Heart left ventricle (tissue), 16 donors: ENCODE results near the gene FOLR2. TPM values are rescaled to one million over a fixed set of nuclear protein-coding genes. Genes with fewer than 3 reads are reported as not detected.

Source experiments
- ATAC-seq, 4 donors: fragments of 200-7000 bp; cut with Tn5 transposase; one replicate each; pipeline ENCODE4 v1.9.1; 2020 to 2022; ENCODE audit warnings: moderate library complexity in 4 of 4, mild to moderate bottlenecking in 3 of 4, moderate number of reproducible peaks in 1 of 4
- DNase-seq, 5 donors: peaks; one replicate each; pipeline ENCODE4 v3.0.0-alpha.2; 2020
- H3K27ac ChIP-seq, 12 donors: fragments of 200-600 bp; sonication (generic) in 4 of 12; one replicate each; pipeline versions ENCODE4 v1.5.0 to v1.8.0; 2016 to 2022; ENCODE audit warnings: mild to moderate bottlenecking in 2 of 12
- H3K27me3 ChIP-seq, 9 donors: fragments of 200-600 bp; sonication (generic) in 2 of 9; one replicate each; pipeline versions ENCODE4 v1.5.1 to v1.8.0; 2016 to 2022; ENCODE audit warnings: mild to moderate bottlenecking in 3 of 9
- H3K36me3 ChIP-seq, 9 donors: fragments of 200-600 bp; sonication (generic) in 2 of 9; one replicate each; pipeline versions ENCODE4 v1.5.0 to v1.8.0; 2018 to 2022; ENCODE audit warnings: mild to moderate bottlenecking in 2 of 9
- H3K4me1 ChIP-seq, 12 donors: fragments of 200-600 bp; sonication (generic) in 4 of 12; one replicate each; pipeline versions ENCODE4 v1.5.0 to v1.8.0; 2016 to 2022; ENCODE audit warnings: mild to moderate bottlenecking in 3 of 12
- H3K4me3 ChIP-seq, 12 donors: fragments of 200-600 bp; sonication (generic) in 4 of 12; one replicate each; pipeline versions ENCODE4 v1.5.0 to v1.8.0; 2017 to 2022; ENCODE audit warnings: mild to moderate bottlenecking in 9 of 12, moderate library complexity in 4 of 12
- H3K9me3 ChIP-seq, 12 donors: fragments of 200-600 bp; sonication (generic) in 4 of 12; one replicate each; pipeline versions ENCODE4 v1.5.0 to v1.8.0; 2016 to 2022; ENCODE audit warnings: mild to moderate bottlenecking in 1 of 12
- POLR2A ChIP-seq, 2 donors: fragments of 450-650 bp; IDR thresholded peaks; one replicate each; pipeline ENCODE4 v1.6.1; 2017; ENCODE audit warnings: antibody characterized with exemption in 2 of 2, mild to moderate bottlenecking in 2 of 2, moderate library complexity in 2 of 2
- WGBS, 4 donors: extraction: QIAGEN DNeasy Blood & Tissue Kit in 2 of 4; methylation state at CpG; one replicate each; pipeline versions ENCODE4 v1.1.5 to v1.1.7; 2013 to 2018; 5-methylcytosine and 5-hydroxymethylcytosine counted together
- intact Hi-C, 10 donors: fragments of 100-400 bp; cut with DNase I; formaldehyde crosslinking; loops; one replicate each; pipeline versions ENCODE4 v1.11.1 to v1.14.2; 2022
- polyA plus RNA-seq, 2 donors: library from polyadenylated mRNA; stranded (reverse); fragments of 200-250 nt; gene quantifications; one replicate each; pipeline ENCODE4 v1.2.3, GENCODE V29; 2013
- total RNA-seq, 9 donors: library from RNA; depleted of rRNA in 2 of 9; stranded (reverse); fragments of >200 nt in 2 of 9; fragmentation: NEBNext Ultra II Directional in 3 of 9; extraction: Animal tissue kit (Norgen Biotek cat#: 25700) in 3 of 9; gene quantifications; one replicate each; pipeline versions ENCODE4 v1.1.0 to v1.2.4, GENCODE V29; 2016 to 2023
- TF ChIP-seq, protein P1 (sequence below), 12 donors: fragments of 200-600 bp; sonication (generic) in 4 of 12; IDR thresholded peaks; one replicate each; pipeline versions ENCODE4 v1.5.0 to v1.8.0; 2018 to 2022; ENCODE audit warnings: antibody characterized with exemption in 12 of 12, mild to moderate bottlenecking in 5 of 12
- donor health status: ischemic (EF 13 %, LVEDD 7.1; RV severe dilation, severe dysfunction).
- donor health status: healthy with polysubstance abuse.
- donor health status: DM: no; HTN: yes; CAD: no.
- donor health status: DM: no; HTN: no; CAD: no.
- donor health status: ischemic (EF 25% LVEDD 6.9; RV normal size, moderate dysfunction).
- donor health status: ischemic (EF 25% LVEDD 5.7; RV mildly dilated, moderate dysfunction).
- donor health status: healthy.
- donor health status: DM: yes; HTN: yes; CAD: no.
- donor health status: ischemic (EF 35%, LVEDD 5.7; RV mildly dilated, moderate dysfunction).
- donor health status: nonischemic (EF 11% LVEDD 7.7; RV severe dilation, severe dysfunction).
- donor health status: DM: yes; HTN: yes; CAD: no.
- donor health status: PGD.
- donor health status: ischemic (EF 29% LVEDD 5.4; RV normal size, mild dysfunction).
- donor health status: nonischemic (EF 23%, LVEDD 6.1; RV moderate dilation, normal function).

The FOLR2 gene
- total and polyA plus RNA-seq, 11 donors, result 5.0 to 136 (median 14.6) TPM

DNA sequence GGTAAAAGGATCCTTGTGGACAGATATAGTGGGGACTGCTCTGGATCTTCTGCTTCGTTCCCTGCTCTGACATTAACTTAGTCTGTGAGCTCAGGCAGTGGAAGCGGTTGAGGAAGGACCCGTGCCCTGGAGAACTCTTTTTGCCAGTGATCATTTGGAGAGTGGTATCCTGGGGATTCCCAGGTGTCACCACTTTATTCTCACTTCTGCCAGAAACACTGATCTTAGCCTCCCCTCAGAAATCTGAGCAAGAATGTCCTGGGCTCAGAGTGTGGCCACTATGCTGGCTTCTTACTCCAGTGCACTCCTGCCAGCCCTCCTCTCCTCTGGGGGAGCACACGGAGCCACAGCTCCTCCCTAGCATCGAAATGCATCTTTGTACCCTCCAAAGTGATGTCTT, 35.0 kb downstream of the FOLR2 start:
- no peak for TF ChIP-seq POLR2A (IDR thresholded peaks at IDR 0.05)
- TF ChIP-seq, protein P1, sequence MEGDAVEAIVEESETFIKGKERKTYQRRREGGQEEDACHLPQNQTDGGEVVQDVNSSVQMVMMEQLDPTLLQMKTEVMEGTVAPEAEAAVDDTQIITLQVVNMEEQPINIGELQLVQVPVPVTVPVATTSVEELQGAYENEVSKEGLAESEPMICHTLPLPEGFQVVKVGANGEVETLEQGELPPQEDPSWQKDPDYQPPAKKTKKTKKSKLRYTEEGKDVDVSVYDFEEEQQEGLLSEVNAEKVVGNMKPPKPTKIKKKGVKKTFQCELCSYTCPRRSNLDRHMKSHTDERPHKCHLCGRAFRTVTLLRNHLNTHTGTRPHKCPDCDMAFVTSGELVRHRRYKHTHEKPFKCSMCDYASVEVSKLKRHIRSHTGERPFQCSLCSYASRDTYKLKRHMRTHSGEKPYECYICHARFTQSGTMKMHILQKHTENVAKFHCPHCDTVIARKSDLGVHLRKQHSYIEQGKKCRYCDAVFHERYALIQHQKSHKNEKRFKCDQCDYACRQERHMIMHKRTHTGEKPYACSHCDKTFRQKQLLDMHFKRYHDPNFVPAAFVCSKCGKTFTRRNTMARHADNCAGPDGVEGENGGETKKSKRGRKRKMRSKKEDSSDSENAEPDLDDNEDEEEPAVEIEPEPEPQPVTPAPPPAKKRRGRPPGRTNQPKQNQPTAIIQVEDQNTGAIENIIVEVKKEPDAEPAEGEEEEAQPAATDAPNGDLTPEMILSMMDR (IDR thresholded peaks at IDR 0.05), result no peak
- intact Hi-C loops, result no loop called here

GRCh38 chr11:72253392-72253791, 36.8 kb downstream of the FOLR2 start:
- 92 to 98% (median 95%) methylated on average over 3 of the region's 3 CpGs for WGBS, 4 donors
- Histone ChIP-seq H3K9me3 (no peaks in the 10 kb centered on the region), H3K36me3 (no peaks in the 10 kb centered on the region), H3K27me3 (peaks cover 0 to 50% (median 4%) of the 10 kb centered on the region in 9 donors), H3K4me1 (no peaks in the 10 kb centered on the region), H3K4me3 (no peak overlapping the region), H3K27ac (no peak overlapping the region)
- no peak for DNase-seq
- no peak for ATAC-seq
- TF ChIP-seq POLR2A (IDR thresholded peaks at IDR 0.05), result no peak
- TF ChIP-seq, protein P1 (IDR thresholded peaks at IDR 0.05), result no peak
- intact Hi-C loops, result no loop called here

More for the DNA sequence above, 35.0 kb downstream of the FOLR2 start:
- Histone ChIP-seq H3K36me3 (no peaks in the 10 kb centered on the region), H3K27me3 (peaks cover 0 to 67% (median 13%) of the 10 kb centered on the region in 9 donors), H3K9me3 (no peaks in the 10 kb centered on the region), H3K27ac (no peak overlapping the region), H3K4me3 (no peak overlapping the region), H3K4me1 (no peaks in the 10 kb centered on the region)
- DNase-seq (no peak), ATAC-seq (no peak)
- WGBS, 4 donors, result 65 to 79% (median 67%) methylated on average over 5 of the region's 5 CpGs

GRCh38 chr11:72254299-72254993, 37.9 kb downstream of the FOLR2 start:
- peaks cover 0 to 39% (median 4%) of the 10 kb centered on the region in 9 donors for H3K27me3 ChIP-seq
- ATAC-seq, result no peak
- H3K4me1 ChIP-seq, result no peaks in the 10 kb centered on the region
- TF ChIP-seq, protein P1 (IDR thresholded peaks at IDR 0.05), result no peak
- TF ChIP-seq POLR2A (IDR thresholded peaks at IDR 0.05), result no peak
- H3K27ac ChIP-seq, result no peak overlapping the region
- intact Hi-C loops, result no loop called here
- no peak for DNase-seq
- no peak overlapping the region for H3K4me3 ChIP-seq
- no peaks in the 10 kb centered on the region for H3K9me3 ChIP-seq
- WGBS, 4 donors, result 83 to 86% (median 85%) methylated on average over 5 of the region's 5 CpGs
- H3K36me3 ChIP-seq, result no peaks in the 10 kb centered on the region

DNA sequence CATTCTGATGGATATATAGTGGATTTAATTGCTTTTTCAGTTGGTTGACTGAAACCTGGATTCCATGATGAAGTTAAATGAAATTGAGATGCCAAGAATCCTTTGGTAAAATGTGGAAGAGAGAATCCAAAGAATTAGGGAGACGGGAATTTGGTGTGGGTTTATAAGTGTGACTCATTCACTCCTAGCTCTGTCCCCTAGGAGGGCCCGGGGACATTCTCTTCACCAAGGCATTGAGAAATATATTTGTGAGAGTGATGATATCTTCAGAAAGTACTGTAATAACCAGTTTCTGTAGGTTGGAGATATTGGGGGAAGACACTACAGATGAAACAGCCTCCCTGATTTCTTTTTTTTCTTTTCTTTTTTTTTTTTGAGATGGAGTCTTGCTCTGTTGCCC, 41.0 kb downstream of the FOLR2 start:
- 84 to 97% (median 87%) methylated on average over 2 of the region's 2 CpGs for WGBS, 4 donors
- peaks cover 0 to 15% (median 0%) of the 10 kb centered on the region in 9 donors for H3K27me3 ChIP-seq
- DNase-seq, result no peak
- TF ChIP-seq POLR2A (IDR thresholded peaks at IDR 0.05), result no peak
- TF ChIP-seq, protein P1 (IDR thresholded peaks at IDR 0.05), result no peak
- H3K27ac ChIP-seq, result no peak overlapping the region
- H3K4me1 ChIP-seq, result no peaks in the 10 kb centered on the region
- no peaks in the 10 kb centered on the region for H3K36me3 ChIP-seq
- no peaks in the 10 kb centered on the region for H3K9me3 ChIP-seq
- no peak overlapping the region for H3K4me3 ChIP-seq
- intact Hi-C loops, result no loop called here
- ATAC-seq, result no peak
